Smooth muscle cell (in vitro differentiated cells): ENCODE measurements around the gene NRDE2. TPM values are rescaled to one million over a fixed set of nuclear protein-coding genes. Genes with fewer than 3 reads are reported as not detected.

Experiments
- DNase-seq: peaks from one replicate; lab custom pipeline; 2025; ENCODE audit not compliant: unreplicated experiment; lab: John Stamatoyannopoulos, UW
- H2AFZ ChIP-seq: fragments of 200-600 bp; sonication (generic); 2 replicates; pipeline ENCODE4 v1.6.0; 2016; ENCODE audit warnings: antibody characterized with exemption, low read depth, mild to moderate bottlenecking
- H3F3A ChIP-seq: fragments of 200-600 bp; sonication (generic); 2 replicates; pipeline ENCODE4 v1.6.0; 2017; ENCODE audit warnings: antibody characterized with exemption, low read depth
- H3K27ac ChIP-seq: fragments of 200-600 bp; sonication (generic); 2 replicates; pipeline ENCODE4 v1.5.1; 2016; ENCODE audit warnings: low read depth, mild to moderate bottlenecking
- H3K27me3 ChIP-seq: fragments of 200-600 bp; sonication (generic); 2 replicates; pipeline ENCODE4 v1.6.1; 2016; ENCODE audit warnings: low read depth, mild to moderate bottlenecking
- H3K36me3 ChIP-seq: fragments of 200-600 bp; sonication (generic); 2 replicates; pipeline ENCODE4 v1.5.1; 2016; ENCODE audit warnings: low read depth
- H3K4me1 ChIP-seq: fragments of 200-600 bp; sonication (generic); 2 replicates; pipeline ENCODE4 v1.5.1; 2016; ENCODE audit warnings: low read depth
- H3K4me2 ChIP-seq: fragments of 200-600 bp; sonication (generic); 2 replicates; pipeline ENCODE4 v1.6.0; 2016; ENCODE audit warnings: mild to moderate bottlenecking
- H3K4me3 ChIP-seq: fragments of 200-600 bp; sonication (generic); 2 replicates; pipeline ENCODE4 v1.5.1; 2016; ENCODE audit warnings: mild to moderate bottlenecking
- H3K79me2 ChIP-seq: fragments of 200-600 bp; sonication (generic); 2 replicates; pipeline ENCODE4 v1.6.0; 2016; ENCODE audit warnings: low read depth, mild to moderate bottlenecking
- H3K9ac ChIP-seq: fragments of 200-600 bp; sonication (generic); 2 replicates; pipeline ENCODE4 v1.6.0; 2016; ENCODE audit warnings: low read depth
- H3K9me3 ChIP-seq: fragments of 200-600 bp; sonication (generic); replicated peaks from 2 replicates; pipeline ENCODE4 v1.5.1; 2016; ENCODE audit warnings: low read depth
- H4K20me1 ChIP-seq: fragments of 200-600 bp; sonication (generic); 2 replicates; pipeline ENCODE4 v1.6.0; 2016; ENCODE audit warnings: low read depth
- WGBS: methylation state at CpG from one replicate; pipeline ENCODE4 v1.1.7; 2016; ENCODE audit warnings: low lambda C conversion rate; 5-methylcytosine and 5-hydroxymethylcytosine counted together
- polyA plus RNA-seq: library from polyadenylated mRNA; unstranded; fragments of >200 nt; fragmentation: Nextera tagmentation; extraction: Ambion mirVana; gene quantifications from 2 replicates; pipeline ENCODE4 v1.2.1, GENCODE V29; 2016
- total RNA-seq: library from RNA; depleted of rRNA; stranded (reverse); fragments of >200 nt; gene quantifications from 2 replicates; pipeline ENCODE4 v1.2.3, GENCODE V29; 2014
- TF ChIP-seq, protein P1 (sequence below): fragments of 200-600 bp; sonication (generic); IDR thresholded peaks from 2 replicates; pipeline ENCODE4 v1.5.1; 2017; ENCODE audit warnings: borderline replicate concordance, mild to moderate bottlenecking, antibody characterized with exemption; ENCODE audit not compliant: insufficient read depth, poor library complexity, severe bottlenecking

NRDE2 gene
- total and polyA plus RNA-seq, 2 experiments from 2014 or later = 8.0 to 9.9 TPM

DNA sequence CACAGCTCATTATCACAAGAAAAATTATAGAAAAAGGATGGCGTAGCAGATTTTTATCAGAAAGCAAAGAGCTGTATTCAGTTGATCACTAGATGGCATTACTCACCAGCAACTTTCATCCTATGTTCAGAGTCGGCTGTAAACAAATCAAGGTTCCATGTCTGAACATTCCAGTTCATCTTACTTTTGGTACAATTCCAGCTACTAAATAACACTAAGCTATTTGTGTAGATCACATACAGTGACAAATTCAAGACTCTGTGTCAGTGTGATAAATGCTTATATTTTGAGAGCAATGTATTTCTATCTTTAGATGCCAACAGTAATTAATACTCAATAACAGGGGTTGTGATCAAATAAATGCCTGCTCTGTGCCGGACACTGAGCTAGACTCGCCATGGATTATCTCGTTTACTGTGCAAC, 30.1 kb downstream of the NRDE2 start:
- Histone ChIP-seq H3K79me2 (no peaks in the 10 kb centered on the region), H3K27me3 (no peaks in the 10 kb centered on the region), H3K36me3 (no peaks in the 10 kb centered on the region), H3K27ac (no peak overlapping the region), H3K4me2 (no peak overlapping the region), H3K4me1 (no peaks in the 10 kb centered on the region), H2AFZ (no peak overlapping the region), H3K4me3 (no peak overlapping the region), H4K20me1 (no peaks in the 10 kb centered on the region), H3F3A (no peaks in the 10 kb centered on the region), H3K9ac (no peak overlapping the region), H3K9me3 (no peaks in the 10 kb centered on the region)
- 81% methylated on average over 5 of the region's 5 CpGs for WGBS
- TF ChIP-seq, protein P1, sequence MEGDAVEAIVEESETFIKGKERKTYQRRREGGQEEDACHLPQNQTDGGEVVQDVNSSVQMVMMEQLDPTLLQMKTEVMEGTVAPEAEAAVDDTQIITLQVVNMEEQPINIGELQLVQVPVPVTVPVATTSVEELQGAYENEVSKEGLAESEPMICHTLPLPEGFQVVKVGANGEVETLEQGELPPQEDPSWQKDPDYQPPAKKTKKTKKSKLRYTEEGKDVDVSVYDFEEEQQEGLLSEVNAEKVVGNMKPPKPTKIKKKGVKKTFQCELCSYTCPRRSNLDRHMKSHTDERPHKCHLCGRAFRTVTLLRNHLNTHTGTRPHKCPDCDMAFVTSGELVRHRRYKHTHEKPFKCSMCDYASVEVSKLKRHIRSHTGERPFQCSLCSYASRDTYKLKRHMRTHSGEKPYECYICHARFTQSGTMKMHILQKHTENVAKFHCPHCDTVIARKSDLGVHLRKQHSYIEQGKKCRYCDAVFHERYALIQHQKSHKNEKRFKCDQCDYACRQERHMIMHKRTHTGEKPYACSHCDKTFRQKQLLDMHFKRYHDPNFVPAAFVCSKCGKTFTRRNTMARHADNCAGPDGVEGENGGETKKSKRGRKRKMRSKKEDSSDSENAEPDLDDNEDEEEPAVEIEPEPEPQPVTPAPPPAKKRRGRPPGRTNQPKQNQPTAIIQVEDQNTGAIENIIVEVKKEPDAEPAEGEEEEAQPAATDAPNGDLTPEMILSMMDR = peak; percentile 49
- no peak for DNase-seq

- H3K9me3 ChIP-seq = no peaks in the 10 kb centered on the region
- H4K20me1 ChIP-seq = no peaks in the 10 kb centered on the region
- H2AFZ ChIP-seq = no peak overlapping the region
- H3K79me2 ChIP-seq = no peaks in the 10 kb centered on the region
- no peaks in the 10 kb centered on the region for H3K36me3 ChIP-seq
- H3K27me3 ChIP-seq = no peaks in the 10 kb centered on the region
- WGBS = 81% methylated on average over 6 of the region's 6 CpGs
- H3K27ac ChIP-seq = no peak overlapping the region
- H3K4me3 ChIP-seq = no peak overlapping the region
- no peak overlapping the region for H3K4me2 ChIP-seq
- DNase-seq = no peak
- TF ChIP-seq, protein P1 = no peak
- no peaks in the 10 kb centered on the region for H3K4me1 ChIP-seq
- no peaks in the 10 kb centered on the region for H3F3A ChIP-seq
- no peak overlapping the region for H3K9ac ChIP-seq
These were observed 30.6 kb downstream of the NRDE2 start for GRCh38 chr14:90301122-90301521.

GRCh38 chr14:90300611-90301047, 31.1 kb downstream of the NRDE2 start:
- Histone ChIP-seq H3K79me2 (no peaks in the 10 kb centered on the region), H3K36me3 (no peaks in the 10 kb centered on the region), H3K4me2 (no peak overlapping the region), H3K27me3 (no peaks in the 10 kb centered on the region), H4K20me1 (no peaks in the 10 kb centered on the region), H3K27ac (no peak overlapping the region), H3F3A (no peaks in the 10 kb centered on the region), H3K4me3 (no peak overlapping the region), H3K9ac (no peak overlapping the region), H3K4me1 (no peaks in the 10 kb centered on the region), H3K9me3 (no peaks in the 10 kb centered on the region), H2AFZ (no peak overlapping the region)
- TF ChIP-seq, protein P1 = no peak
- no peak for DNase-seq
- 59% methylated on average over 2 of the region's 2 CpGs for WGBS

- Histone ChIP-seq H2AFZ (no peak overlapping the region), H3K27ac (no peak overlapping the region), H3F3A (no peaks in the 10 kb centered on the region), H3K9me3 (no peaks in the 10 kb centered on the region), H3K36me3 (no peaks in the 10 kb centered on the region), H3K27me3 (no peaks in the 10 kb centered on the region), H3K4me2 (no peak overlapping the region), H3K79me2 (no peaks in the 10 kb centered on the region), H3K4me3 (no peak overlapping the region), H3K4me1 (no peaks in the 10 kb centered on the region), H3K9ac (no peak overlapping the region), H4K20me1 (no peaks in the 10 kb centered on the region)
- TF ChIP-seq, protein P1 = no peak
- no peak for DNase-seq
- 63% methylated on average over 7 of the region's 7 CpGs for WGBS
These were observed 32.3 kb downstream of the NRDE2 start for GRCh38 chr14:90299408-90299807.
